Measurements from ENCODE around the gene WIF1.
A peak's percentile ranks its signal among the peaks of the same experiment; 100 is the strongest.

The WIF1 gene

DNA sequence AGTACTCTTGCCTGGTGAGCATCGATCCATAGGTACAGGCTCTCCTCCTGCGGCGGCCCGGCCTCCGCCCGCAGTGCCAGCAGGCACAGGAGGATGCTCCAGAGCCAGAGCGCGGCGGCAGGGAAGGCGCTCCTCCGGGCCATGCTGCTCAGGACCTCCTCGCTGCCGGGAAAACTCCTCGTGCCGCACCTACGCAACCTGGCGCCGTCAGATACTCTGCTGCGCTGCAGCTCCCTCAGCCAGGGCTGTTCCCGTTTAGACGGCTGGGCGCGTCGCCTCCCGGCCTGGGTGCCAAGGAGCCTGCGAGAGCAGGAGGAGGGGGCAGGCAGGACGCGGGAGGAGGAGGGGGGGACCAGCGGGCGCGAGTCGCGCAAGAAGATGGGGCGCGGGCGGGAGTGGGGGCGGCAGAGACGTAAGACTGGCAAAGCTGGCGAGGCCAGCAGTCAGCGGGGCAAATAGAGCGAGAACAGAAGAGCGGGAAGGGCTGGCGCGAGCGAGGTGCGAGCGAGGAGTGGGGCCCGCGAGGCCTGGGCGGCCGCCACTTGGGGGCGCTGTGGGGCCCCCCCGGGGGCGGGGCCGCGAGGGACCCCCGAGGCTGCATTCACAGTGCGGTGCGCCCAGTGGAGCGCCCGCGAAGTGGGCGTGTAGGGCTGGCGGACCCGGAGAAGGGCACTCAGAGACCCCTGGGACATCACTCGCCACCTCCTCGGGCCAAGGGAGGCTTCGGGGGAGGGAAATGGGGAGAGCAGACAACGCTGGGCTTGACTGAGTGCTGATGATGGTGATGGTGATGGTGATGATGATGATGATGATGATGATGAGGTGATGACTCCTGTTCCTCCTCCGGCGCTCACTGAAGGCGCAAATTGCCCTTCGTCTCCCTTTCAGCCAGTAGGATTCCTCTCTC is at the start of gene WIF1:
WIF1 (minus strand) TSS at position 257 of the 907 bp plus-strand sequence; CDS start at position 143, 114 bp downstream.
- peak; percentile 51 for DNase-seq

DNA sequence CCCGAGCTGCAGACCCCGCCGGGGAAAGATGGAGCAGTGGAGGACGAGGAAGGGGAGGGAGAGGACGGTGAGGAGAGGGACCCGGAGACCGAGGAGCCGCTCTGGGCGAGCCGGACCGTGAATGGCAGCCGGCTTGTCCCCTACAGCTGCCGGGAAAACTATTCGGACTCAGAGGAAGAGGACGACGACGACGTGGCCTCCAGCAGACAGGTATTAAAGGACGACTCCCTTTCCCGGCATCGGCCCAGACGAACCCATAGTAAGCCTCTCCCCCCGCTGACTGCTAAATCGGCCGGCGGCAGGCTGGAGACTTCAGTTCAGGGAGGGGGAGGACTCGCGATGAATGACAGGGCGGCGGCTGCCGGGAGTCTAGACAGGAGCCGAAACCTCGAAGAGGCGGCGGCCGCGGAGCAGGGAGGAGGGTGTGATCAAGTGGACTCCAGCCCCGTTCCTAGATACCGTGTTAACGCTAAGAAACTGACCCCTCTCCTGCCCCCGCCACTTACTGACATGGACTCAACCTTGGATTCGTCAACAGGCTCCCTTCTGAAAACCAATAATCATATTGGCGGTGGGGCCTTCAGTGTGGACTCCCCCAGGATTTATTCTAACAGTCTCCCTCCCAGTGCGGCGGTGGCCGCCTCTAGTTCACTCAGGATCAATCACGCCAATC is 49.2 kb upstream of the WIF1 start:
- peak; percentile 26 for DNase-seq

DNA sequence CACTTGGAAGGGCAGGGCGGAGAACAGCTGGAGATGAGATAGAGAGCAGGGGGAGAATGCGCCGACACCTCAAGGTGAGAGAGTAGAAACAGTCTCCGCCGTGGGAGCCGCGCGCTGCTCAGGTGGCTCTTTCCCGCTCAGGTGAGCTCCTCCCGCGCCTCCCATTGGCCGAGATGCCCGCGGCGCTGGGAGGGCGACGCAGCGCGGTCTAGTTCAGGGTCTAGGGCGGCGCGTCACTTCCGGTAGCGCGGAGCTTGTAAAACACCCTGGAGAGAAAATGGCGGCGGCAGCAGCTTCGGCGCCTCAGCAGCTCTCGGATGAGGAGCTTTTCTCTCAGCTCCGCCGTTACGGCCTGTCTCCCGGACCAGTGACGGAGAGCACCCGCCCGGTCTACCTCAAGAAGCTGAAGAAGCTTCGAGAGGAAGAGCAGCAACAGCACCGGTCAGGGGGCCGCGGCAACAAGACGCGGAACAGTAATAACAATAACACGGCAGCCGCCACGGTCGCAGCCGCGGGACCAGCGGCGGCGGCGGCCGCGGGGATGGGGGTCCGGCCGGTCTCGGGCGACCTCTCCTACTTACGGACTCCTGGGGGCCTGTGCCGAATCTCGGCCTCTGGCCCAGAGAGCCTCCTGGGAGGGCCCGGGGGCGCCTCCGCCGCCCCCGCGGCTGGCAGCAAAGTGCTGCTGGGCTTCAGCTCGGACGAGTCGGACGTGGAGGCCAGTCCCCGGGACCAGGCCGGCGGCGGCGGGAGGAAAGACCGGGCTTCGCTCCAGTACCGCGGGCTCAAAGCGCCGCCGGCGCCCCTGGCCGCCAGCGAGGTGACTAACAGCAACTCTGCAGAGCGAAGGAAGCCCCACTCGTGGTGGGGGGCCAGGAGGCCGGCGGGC is 48.5 kb upstream of the WIF1 start, which contains the start of gene LEMD3:
LEMD3 (plus strand) TSS at position 264 of the 889 bp plus-strand sequence; CDS start at position 278, 14 bp downstream.
- peak; percentile 95 for DNase-seq

GRCh38 chr12:65168681-65169319 is 47.7 kb upstream of the WIF1 start:
- DNase-seq: no peak

DNA sequence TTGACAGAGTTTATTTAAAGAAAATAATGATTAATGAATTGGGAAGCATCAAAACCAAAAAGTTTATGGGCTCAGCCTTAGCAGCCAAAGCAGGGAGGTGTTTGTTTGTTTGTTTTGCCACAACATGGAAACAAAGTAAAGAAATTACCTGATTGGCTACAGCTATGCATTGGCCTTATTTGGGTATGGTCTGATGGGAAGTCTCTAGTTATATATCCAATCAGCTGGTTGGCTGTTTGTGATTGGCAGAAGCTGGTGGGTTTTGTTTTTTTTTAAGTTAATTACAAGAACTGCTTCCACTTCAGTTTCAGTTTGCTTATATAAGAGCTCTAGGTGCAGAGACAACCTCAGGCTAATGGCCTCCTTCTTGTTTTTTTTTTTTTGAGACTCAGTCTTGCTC is 43.7 kb upstream of the WIF1 start:
- DNase-seq: no peak

DNA sequence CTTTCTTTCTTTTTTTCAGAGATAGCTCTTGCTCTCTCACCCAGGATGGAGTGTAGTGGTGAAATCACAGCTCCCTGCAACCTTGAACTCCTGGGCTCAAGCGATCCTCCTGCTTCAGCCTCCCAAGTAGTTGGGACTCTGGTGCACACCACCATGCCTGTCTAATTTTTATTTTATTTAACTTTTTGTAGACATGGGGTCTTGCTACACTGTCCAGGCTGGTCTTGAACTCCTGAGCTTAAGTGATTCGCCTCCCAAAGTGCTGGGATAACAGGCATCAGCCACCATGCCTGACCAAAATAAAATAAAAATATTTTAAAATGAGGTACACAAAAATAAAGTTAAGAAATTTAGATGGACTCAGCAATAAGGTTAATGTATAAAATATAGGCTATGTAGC is 43.1 kb upstream of the WIF1 start:
- no peak for DNase-seq

DNA sequence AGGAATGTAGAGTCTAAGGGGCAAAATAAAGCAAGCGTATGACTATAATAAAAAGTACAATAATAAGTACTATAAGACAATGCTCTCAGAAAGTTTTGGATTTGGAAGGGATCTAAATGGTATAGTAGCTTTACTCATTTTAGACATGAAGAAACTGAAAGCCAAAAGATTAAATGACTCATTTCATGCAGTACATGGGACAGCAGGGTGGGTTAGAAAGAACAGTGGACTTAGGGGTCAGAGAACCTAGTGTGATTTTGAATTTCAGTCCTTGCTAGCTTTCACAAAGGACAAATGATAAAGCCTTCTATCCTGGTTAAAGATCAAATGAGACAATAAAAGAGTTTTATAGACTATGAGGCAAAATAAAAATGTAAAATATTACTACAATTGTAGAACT is 41.5 kb upstream of the WIF1 start:
- no peak for DNase-seq

DNA sequence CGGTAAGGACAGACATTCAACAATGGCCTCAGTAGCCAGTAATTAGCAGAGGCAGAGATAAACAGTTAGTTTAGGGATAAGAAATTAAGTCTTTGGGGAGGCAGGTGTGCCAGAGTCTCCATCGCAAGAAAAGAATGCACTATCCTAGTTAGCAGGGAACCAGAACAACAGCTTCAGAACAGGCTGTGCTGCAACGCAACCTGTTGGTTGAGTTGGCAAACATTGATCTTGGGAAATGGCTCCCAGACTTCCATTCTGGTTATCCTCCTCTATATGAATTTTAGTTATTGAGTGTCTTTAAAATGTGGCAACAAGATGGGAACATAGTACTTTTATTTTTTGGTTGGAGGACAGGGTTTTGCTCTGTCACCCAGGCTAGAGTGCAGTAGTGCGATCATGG is 36.0 kb upstream of the WIF1 start:
- no peak for DNase-seq

DNA sequence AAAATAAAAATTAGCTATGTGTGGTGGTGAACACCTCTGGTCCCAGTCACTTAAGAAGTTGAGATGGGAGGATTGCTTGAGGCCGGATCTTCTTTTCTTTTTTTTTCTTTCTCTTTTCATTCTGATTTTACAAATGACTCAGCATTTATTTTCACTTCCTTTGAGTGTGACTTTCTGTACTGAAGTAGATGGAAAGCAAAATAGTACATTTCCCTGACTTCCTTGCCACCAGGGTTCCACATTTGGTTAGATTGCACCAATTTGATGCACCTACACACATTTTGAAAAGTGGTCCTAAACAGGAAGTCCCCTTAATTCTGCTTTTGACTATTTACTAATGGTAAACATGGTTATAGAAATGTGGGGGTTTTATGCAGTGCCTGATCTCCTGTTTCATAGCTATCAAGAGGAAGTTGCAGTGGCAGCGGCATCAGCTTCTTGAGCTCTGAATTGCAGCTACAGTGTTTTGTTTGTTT is 35.3 kb upstream of the WIF1 start:
- DNase-seq: no peak

- no peak for DNase-seq
These were observed 34.7 kb upstream of the WIF1 start for GRCh38 chr12:65155784-65156183.

DNA sequence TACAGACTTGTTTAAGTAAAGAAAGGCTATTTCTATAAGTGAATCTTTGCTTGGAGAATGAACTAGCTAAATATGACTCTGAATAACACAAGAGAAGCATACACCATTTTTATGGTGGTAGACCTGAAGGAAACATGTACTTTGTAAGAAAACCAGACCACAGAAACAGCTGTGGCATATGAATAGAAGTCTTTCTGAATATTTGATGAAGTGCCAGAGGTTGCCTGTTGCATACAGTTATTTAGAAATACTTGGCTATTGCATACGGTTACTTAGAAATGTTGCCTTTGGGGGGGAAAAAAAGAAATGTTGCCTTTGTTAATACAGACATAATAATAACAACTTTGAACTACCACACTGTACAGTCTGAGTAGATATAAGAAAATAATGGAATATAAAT is 31.5 kb upstream of the WIF1 start:
- no peak for DNase-seq

DNA sequence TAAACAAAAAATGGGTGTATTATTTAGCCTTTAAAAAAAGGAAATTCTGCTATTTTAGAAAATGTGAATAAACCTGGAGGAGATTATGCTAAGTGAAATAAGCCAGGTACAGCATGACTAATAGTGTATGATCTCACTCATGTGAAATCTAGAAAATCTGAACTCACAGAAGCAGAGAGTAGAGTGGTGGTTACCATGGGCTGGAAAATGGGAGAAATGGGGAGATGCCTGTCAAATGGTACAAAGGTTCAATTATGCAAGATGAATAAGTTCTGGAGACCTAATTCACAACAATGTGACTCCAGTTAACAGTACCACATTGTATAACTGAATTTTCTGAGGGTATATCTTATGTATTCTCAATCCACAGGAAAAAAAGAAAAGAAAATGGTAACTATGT is 30.9 kb upstream of the WIF1 start:
- no peak for DNase-seq

DNA sequence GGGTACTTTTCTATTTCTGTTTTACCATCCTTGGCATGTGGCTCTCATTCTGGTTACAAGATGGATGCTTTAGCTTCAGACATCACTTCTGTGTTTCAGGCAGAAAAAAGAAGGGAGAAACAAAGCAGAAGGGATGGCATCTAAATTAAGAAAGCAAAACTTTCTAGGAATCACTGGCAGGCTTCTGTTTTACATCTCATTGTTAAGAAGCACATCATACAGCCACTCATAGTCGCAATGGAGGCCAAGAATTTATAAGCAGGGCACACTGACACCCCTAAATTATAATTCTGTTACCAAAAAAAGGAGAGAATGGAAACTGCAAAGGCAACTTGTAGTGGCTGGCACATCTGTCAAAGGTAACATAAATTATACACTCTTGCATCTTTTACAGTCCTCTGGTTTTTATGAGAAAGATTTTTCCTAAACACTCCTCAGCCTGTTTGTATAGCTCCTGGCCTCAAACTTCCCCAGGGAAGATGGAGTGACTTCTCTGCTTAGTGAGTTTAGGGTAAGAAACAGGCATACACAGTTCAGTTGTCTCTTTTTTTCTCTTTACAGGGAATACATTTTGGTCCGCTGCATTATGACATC is 26.3 kb upstream of the WIF1 start:
- DNase-seq: no peak

- no peak for DNase-seq
These were observed 19.6 kb upstream of the WIF1 start for GRCh38 chr12:65140738-65141137.

DNA sequence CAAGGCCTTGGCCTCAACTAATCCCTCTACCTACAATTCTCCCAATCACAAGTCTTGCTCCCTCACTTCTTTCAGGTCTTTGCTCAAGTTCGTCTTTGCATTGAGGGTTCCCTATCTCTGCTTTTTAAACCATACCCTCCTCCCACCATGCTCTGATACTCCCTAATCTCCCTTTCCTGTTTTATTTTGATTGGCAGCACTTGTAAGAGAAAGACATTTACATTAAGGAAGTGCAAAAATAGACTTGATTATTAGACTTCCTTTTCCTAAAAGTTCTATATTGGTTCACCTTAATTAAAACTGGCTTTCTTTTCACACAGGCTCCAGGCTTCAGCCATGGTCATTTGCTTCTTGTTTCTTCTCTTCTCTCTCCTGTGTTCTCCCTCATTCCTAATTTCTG is 18.3 kb upstream of the WIF1 start:
- no peak for DNase-seq

DNA sequence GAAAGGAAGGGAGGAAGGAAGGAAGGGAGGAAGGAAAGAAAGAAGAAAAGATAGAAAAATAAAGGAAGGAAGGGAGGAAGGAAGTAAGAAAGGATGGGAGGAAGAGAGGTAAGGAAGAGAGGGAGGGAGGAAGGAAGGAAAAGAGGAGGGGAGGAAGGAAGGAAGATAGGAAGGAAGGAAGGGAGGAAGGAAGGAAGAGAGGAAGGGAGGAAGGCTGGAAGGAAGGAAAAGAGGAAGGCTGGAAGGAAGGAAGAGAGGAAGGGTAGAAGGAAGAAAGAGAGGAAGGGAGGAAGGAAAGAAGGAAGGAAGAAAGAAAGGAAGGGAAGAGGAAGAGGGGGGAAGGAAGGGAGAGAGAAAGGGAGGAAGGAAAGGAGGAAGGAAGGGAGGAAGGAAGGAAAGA is 12.8 kb upstream of the WIF1 start:
- DNase-seq: no peak

GRCh38 chr12:65126482-65126881 is 5.4 kb upstream of the WIF1 start:
- DNase-seq: no peak

DNA sequence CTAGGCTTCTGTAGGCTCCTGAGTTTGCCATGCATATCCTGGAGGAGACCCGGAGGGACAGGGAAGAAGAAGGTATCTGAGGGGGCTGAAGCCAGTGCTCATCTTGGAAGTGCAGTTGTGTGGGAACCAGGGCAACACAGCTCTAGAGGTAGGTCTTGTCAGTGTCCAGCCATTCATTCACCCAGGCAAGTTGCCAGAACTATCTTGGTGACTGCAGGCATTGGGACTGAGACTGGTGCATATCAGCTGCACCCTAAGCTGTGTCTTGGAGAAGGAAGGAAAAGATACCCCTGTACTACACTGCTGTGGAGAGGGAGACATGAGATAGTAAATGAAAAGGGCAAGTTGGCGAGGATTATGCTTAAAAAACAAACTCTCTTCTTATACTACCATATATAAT is 4.9 kb upstream of the WIF1 start:
- no peak for DNase-seq

DNA sequence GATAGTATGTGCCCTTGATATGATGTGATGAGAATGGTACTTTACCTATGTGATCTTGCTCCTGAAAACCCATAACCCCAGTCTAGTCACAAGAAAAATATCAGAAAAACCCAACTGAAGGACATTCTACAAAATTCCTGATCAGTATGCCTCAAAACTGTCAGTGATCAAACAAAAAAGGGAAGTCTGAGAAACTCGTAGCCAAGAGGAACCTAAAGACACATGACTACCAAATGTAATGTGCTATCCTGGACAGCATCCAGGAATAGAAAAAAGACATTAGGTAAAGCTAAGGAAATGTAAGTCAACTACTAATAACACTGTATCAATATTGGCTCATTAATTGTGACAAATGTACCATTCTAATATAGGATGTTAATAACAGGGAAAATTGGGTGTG is 4.1 kb upstream of the WIF1 start:
- no peak for DNase-seq

GRCh38 chr12:65123435-65124063 is 2.4 kb upstream of the WIF1 start:
- DNase-seq: peak; percentile 55

- peak; percentile 73 for DNase-seq
These were observed 1.6 kb upstream of the WIF1 start for GRCh38 chr12:65122703-65123102.
